ENCODE data around the gene DFFB.

The DFFB gene

DNA sequence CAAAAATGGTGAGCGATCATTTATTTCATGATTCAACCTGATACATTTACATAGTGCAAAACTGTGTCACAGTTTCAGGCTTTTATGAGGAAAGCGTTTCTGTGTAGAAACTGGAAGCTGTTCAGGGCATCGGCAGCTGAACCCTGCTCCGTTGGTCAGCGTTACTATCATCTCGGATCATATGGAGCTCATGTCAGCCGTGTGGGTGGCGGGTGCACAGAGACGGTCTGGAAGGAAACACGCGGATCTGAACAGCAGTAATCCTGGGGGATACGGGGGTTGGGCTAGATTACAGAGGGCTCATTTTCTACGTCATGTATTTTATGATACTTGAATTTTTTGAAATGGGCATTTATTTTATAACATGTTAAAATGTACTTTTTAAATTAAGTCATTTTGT lies 27.7 kb downstream of the DFFB start:
- Histone ChIP-seq H3K4me1 (ENCODE audit: control insufficient read depth, insufficient read depth, low read length) (no peaks in the 10 kb centered on the region), H3K27ac (ENCODE audit: extremely low read depth, low read depth, low read length) (no peak overlapping the region), H3K9me3 (ENCODE audit: control insufficient read depth, insufficient read depth, low read depth, low read length) (no peaks in the 10 kb centered on the region), H3K4me3 (ENCODE audit: low read depth, low read length) (no peak overlapping the region), H3K36me3 (ENCODE audit: control insufficient read depth in 2 of 2, insufficient read depth in 1 of 2, low read length in 2 of 2) (peaks cover 10 to 72% of the 10 kb centered on the region in 2 experiments)
- ChIA-PET POLR2A (no interaction called here), CTCF (no interaction called here)
- no peak for TF ChIP-seq ZNF394 (tag by site-specific recombination; IDR thresholded peaks at IDR 0.05; ENCODE audit: borderline replicate concordance)

DNA sequence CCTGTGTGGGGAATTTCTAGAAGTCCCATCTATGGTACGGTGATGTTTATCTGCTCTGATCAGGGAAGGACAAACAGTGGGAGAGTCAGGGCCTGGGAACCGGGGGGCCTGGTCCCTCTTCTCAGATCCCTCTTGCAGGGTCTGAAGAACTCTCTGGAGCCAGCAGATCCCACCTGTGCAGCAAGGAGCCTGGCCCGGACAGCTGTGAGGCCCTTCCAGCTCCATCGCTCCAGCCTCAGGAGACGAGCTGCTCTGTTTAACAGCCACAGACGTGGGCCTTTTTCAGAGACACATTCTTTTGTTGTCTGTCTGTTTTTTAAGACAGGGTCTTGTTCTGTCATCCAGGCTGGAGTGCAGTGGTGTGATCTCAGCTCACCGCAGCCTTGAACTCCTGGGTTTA lies 28.3 kb downstream of the DFFB start:
- Histone ChIP-seq H3K9me3 (ENCODE audit: control insufficient read depth, insufficient read depth, low read depth, low read length) (no peaks in the 10 kb centered on the region), H3K36me3 (ENCODE audit: control insufficient read depth in 2 of 2, insufficient read depth in 1 of 2, low read length in 2 of 2) (peaks cover 14 to 72% of the 10 kb centered on the region in 2 experiments), H3K27ac (ENCODE audit: extremely low read depth, low read depth, low read length) (no peak overlapping the region), H3K4me3 (ENCODE audit: low read depth, low read length) (no peak overlapping the region), H3K4me1 (ENCODE audit: control insufficient read depth, insufficient read depth, low read length) (no peaks in the 10 kb centered on the region)
- TF ChIP-seq ZBTB8A (tag by site-specific recombination; IDR thresholded peaks at IDR 0.05) (no peak), ZSCAN16 (tag by site-specific recombination; IDR thresholded peaks at IDR 0.05) (no peak), ZNF830 (tag by site-specific recombination; IDR thresholded peaks at IDR 0.05; ENCODE audit: low read depth) (no peak), ZNF626 (tag by site-specific recombination; IDR thresholded peaks at IDR 0.05) (no peak), ZNF341 (tag by site-specific recombination; IDR thresholded peaks at IDR 0.05; ENCODE audit: low read depth) (no peak), ZNF138 (tag by site-specific recombination; IDR thresholded peaks at IDR 0.05; ENCODE audit: borderline replicate concordance) (no peak), ZNF621 (tag by site-specific recombination; IDR thresholded peaks at IDR 0.05) (no peak), OVOL3 (tag by site-specific recombination; IDR thresholded peaks at IDR 0.05) (no peak), ZSCAN23 (tag by site-specific recombination; IDR thresholded peaks at IDR 0.05) (no peak)
- ChIA-PET POLR2A (no interaction called here), CTCF (no interaction called here)

DNA sequence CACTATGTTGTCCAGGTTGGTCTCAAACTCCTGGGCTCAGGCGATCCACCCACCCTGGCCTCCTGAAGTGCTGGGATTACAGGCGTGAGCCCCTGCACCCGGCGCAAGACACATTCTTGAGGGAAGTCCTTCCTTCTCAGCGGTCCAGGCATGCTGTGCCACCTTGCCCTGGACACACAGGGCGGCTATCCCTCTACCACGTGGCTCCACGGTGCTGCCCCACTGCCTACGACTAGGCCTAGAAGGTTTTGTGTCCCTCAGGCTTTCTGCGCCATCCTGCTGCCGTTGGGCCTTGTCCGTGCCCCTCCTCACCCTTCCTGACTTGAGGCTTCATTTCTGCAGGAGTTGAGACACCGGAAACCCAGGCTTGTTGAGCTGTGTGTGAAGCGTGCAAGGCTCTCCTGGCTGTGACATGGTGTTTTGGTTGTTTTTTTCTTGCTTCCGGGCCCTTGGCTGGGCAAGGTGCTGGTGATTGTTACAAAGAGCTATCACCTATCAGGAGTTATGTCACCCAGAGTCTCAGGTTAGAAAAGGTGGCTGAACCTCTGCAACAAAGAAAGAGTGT lies 28.9 kb downstream of the DFFB start:
- Histone ChIP-seq H3K4me1 (ENCODE audit: control insufficient read depth, insufficient read depth, low read length) (no peaks in the 10 kb centered on the region), H3K9me3 (ENCODE audit: control insufficient read depth, insufficient read depth, low read depth, low read length) (no peaks in the 10 kb centered on the region), H3K27ac (ENCODE audit: extremely low read depth, low read depth, low read length) (no peak overlapping the region), H3K4me3 (ENCODE audit: low read depth, low read length) (no peak overlapping the region), H3K36me3 (ENCODE audit: control insufficient read depth in 2 of 2, insufficient read depth in 1 of 2, low read length in 2 of 2) (peaks cover 19 to 73% of the 10 kb centered on the region in 2 experiments)
- ChIA-PET POLR2A (interaction anchor here (0.6 kb wide), 1 partner anchor 16 kb away, joined by 3 read pairs; no protein-coding TSS in a partner anchor), CTCF (no interaction called here)
- no peak for TF ChIP-seq SCRT1 (tag by site-specific recombination; IDR thresholded peaks at IDR 0.05; ENCODE audit: borderline replicate concordance)
- no peak for TF ChIP-seq ZNF133 (tag by site-specific recombination; IDR thresholded peaks at IDR 0.05)
- TF ChIP-seq, protein P1, sequence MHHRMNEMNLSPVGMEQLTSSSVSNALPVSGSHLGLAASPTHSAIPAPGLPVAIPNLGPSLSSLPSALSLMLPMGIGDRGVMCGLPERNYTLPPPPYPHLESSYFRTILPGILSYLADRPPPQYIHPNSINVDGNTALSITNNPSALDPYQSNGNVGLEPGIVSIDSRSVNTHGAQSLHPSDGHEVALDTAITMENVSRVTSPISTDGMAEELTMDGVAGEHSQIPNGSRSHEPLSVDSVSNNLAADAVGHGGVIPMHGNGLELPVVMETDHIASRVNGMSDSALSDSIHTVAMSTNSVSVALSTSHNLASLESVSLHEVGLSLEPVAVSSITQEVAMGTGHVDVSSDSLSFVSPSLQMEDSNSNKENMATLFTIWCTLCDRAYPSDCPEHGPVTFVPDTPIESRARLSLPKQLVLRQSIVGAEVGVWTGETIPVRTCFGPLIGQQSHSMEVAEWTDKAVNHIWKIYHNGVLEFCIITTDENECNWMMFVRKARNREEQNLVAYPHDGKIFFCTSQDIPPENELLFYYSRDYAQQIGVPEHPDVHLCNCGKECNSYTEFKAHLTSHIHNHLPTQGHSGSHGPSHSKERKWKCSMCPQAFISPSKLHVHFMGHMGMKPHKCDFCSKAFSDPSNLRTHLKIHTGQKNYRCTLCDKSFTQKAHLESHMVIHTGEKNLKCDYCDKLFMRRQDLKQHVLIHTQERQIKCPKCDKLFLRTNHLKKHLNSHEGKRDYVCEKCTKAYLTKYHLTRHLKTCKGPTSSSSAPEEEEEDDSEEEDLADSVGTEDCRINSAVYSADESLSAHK (tag by site-specific recombination; IDR thresholded peaks at IDR 0.05): no peak
- no peak for TF ChIP-seq ZNF157 (tag by site-specific recombination; IDR thresholded peaks at IDR 0.05)

DNA sequence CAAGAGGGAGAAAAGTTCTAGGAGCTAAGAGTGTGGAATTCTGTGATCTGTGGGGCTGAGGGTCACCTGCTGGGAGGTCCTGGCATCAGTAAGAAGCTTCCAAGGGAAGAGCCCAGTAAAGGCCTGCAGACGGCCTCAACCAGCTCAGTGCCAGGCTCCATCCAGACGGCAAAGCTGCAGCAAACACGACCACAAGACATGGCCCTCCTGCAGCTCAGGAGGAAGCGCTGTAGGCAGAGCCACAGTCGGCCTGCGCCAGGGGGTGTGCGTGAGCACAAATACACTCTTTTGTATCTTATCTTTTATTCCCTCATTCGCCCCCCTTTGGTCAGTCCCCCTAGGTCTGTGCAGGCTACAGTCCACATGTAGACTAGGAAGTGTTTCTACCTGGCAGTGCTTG lies 29.4 kb downstream of the DFFB start:
- peaks cover 19 to 78% of the 10 kb centered on the region in 2 experiments for H3K36me3 ChIP-seq (ENCODE audit: control insufficient read depth in 2 of 2, insufficient read depth in 1 of 2, low read length in 2 of 2)

More for the DNA sequence above, 29.4 kb downstream of the DFFB start:
- CTCF ChIA-PET: no interaction called here
- POLR2A ChIA-PET: interaction anchor here (0.6 kb wide), 1 partner anchor 15 kb away, joined by 3 read pairs; no protein-coding TSS in a partner anchor
- TF ChIP-seq, protein P2, sequence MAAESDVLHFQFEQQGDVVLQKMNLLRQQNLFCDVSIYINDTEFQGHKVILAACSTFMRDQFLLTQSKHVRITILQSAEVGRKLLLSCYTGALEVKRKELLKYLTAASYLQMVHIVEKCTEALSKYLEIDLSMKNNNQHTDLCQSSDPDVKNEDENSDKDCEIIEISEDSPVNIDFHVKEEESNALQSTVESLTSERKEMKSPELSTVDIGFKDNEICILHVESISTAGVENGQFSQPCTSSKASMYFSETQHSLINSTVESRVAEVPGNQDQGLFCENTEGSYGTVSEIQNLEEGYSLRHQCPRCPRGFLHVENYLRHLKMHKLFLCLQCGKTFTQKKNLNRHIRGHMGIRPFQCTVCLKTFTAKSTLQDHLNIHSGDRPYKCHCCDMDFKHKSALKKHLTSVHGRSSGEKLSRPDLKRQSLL (tag by site-specific recombination; IDR thresholded peaks at IDR 0.05): no peak
- TF ChIP-seq, protein P3, sequence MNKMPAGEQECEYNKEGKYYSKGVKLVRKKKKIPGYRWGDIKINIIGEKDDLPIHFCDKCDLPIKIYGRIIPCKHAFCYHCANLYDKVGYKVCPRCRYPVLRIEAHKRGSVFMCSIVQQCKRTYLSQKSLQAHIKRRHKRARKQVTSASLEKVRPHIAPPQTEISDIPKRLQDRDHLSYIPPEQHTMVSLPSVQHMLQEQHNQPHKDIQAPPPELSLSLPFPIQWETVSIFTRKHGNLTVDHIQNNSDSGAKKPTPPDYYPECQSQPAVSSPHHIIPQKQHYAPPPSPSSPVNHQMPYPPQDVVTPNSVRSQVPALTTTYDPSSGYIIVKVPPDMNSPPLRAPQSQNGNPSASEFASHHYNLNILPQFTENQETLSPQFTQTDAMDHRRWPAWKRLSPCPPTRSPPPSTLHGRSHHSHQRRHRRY (tag by site-specific recombination; IDR thresholded peaks at IDR 0.05): no peak
- TF ChIP-seq ZNF530 (tag by site-specific recombination; IDR thresholded peaks at IDR 0.05; ENCODE audit: low read depth) (no peak), ZNF2 (tag by site-specific recombination; IDR thresholded peaks at IDR 0.05) (no peak), ZNF202 (tag by site-specific recombination; IDR thresholded peaks at IDR 0.05; ENCODE audit: borderline replicate concordance) (no peak), ZNF132 (tag by site-specific recombination; IDR thresholded peaks at IDR 0.05; ENCODE audit: borderline replicate concordance) (no peak), ZFHX2 (tag by site-specific recombination; conservative IDR thresholded peaks at IDR 0.05) (no peak)
- no peaks in the 10 kb centered on the region for H3K9me3 ChIP-seq (ENCODE audit: control insufficient read depth, insufficient read depth, low read depth, low read length)
- H3K4me3 ChIP-seq (ENCODE audit: low read depth, low read length): no peak overlapping the region
- H3K27ac ChIP-seq (ENCODE audit: extremely low read depth, low read depth, low read length): no peak overlapping the region
- H3K4me1 ChIP-seq (ENCODE audit: control insufficient read depth, insufficient read depth, low read length): no peaks in the 10 kb centered on the region

Measured in HEK293 (cell line).